Body of pancreas (tissue), 4 donors: ENCODE measurements around the gene ARRB1.

Experiments
- CTCF ChIP-seq, 7 experiments: fragments of 450-650 bp in 4 of 7; fragments of 200-600 bp in 3 of 7; sonication (generic) in 3 of 7; IDR thresholded peaks; one replicate each; pipeline ENCODE4 v1.5.1; 2016 to 2019; ENCODE audit warnings: antibody characterized with exemption in 7 of 7
- POLR2A ChIP-seq, 3 donors: fragments of 450-650 bp; IDR thresholded peaks; one replicate each; pipeline ENCODE4 v1.6.1; 2016; ENCODE audit warnings: antibody characterized with exemption in 3 of 3, mild to moderate bottlenecking in 2 of 3

DNA sequence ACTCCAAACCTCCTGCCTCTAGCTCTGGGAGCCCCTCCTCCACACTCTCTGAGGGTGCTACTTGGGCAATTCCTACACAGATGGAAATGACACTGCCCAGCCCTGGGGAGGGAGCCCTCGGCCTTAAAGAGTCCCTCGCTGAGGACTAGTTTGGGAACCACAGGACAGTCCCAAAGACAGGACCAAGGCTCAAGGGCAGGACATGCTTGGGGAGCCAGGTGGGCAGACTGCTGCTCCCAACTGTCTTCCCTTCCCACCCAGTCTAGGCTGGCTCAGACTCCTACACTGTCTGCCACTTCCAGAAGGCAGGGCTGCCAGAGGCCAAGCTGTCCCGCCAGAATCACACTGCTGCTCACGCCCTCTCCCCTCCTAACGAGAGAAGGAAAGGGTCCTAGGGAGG is 9.8 kb downstream of the ARRB1 start:
- TF ChIP-seq POLR2A (IDR thresholded peaks at IDR 0.05) (no peak), CTCF (IDR thresholded peaks at IDR 0.05) (no peak)
